T follicular helper cell (primary cell): ENCODE measurements around the gene MYLK.

Source experiments
- DNase-seq: peaks from one replicate; pipeline ENCODE4 v3.0.0-alpha.2; 2020; ENCODE audit warnings: low read depth

The MYLK gene

DNA sequence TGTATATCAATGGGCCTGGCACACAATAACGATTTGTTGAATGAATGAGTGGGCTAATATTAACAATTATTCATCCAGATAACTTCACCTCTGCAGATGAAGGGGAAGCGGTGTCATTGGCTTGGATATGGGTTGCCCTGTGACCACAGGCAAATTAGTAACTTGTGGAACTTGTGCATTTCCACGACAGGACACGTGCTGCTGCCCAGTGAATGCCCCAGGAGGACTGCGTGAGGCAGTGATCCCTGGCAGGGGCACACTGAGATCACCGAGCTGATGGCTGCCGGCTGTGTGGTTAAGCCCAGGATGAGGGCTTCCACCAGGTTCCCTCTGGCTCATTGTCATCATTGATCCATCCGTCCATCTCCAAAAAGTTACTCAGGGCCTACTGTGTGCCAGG is 215.2 kb downstream of the MYLK start:
- DNase-seq: no peak

DNA sequence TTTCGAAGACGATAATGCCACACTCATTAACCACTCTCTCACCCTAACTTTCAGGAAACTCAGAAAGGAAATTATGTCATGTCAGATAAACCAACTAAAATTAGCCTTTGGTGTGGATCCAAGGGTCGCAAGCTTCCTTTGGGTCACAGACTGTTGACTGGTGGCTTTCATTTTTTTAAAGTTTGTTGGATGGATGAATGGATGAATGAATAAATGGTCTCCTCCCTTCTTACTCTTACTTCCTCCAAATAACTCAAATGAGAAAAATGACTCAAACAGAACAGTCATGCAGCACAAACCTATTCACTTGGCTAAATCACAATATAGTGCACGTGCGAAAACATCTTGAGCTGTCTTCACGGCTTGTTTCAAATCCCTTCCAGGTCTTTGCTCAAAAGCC is 216.3 kb downstream of the MYLK start:
- no peak for DNase-seq

DNA sequence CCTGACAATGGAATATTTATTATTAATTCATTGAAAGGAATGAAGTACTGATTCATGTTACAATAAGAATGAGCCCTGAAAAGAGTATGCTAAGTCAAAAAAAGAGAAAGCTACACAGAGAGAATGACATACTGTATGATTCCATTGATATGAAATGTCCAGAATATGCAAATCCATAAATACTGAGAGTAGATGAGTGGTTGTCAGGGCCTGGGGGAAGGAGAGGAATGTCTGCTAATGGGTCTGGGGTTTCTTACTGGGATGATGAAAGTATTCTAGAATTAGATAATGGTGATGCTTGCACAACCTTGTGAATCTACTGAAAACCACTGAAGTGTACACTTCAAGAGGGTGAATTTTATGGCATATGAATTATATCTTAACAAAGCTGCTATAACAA is 219.4 kb downstream of the MYLK start:
- no peak for DNase-seq

DNA sequence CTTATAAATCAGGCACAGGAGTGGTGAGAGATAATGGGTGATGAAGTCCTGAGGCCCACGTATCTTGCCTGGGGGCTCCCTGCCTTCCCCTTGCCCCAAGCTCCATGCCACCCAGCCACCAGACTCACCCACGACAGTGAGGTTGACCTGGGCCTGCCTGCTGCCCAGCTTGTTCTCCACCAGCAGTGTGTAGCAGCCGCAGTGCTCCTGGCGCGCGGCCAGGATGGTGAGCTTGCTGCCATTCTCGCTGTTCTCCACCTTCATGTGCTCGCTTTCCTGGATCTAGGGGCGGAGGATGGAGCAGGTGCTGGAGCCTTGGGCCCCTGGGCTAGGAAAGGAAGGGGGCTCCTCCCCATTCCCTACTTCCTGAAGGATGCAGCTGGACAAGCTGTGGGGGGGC is 220.2 kb downstream of the MYLK start:
- DNase-seq: no peak

DNA sequence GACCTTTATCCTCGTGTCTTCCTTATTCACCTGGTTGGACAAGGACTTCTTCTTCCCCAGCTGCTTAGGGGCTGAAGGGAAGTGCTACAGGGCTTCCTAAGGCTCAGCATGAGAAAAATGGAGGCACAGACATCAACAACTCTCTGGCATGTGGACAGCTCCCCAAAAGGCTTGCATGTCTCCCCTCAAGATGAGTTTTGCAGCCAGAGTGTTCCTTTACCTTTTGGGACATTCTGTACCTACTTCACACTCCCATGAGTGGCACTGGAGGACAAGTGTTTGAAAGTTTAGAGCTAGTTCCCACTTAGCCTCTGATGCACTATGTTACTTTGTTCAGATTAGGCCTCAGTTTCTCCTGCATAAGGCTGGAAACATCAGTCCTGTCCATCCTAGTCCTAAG is 222.2 kb downstream of the MYLK start:
- DNase-seq: no peak

DNA sequence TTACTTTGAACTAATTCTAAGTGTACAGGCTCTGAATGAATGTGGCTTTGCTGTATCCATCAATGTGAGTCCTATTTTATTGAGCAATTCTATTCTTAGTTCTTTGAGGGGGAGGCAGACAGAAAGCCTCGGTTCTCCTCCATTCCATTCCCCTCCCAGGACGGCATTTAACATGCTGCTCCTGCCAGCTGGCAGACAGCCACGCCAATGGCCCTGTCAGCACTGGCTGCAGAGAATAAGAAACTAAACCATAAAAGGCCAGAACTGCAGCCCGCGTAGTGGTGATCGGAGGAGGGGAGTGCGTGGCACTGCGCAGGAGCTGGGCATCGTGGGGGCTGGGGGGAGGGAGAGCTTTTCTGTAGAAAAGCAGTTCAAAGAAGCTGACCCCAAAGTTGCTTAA is 223.2 kb downstream of the MYLK start:
- DNase-seq: no peak

DNA sequence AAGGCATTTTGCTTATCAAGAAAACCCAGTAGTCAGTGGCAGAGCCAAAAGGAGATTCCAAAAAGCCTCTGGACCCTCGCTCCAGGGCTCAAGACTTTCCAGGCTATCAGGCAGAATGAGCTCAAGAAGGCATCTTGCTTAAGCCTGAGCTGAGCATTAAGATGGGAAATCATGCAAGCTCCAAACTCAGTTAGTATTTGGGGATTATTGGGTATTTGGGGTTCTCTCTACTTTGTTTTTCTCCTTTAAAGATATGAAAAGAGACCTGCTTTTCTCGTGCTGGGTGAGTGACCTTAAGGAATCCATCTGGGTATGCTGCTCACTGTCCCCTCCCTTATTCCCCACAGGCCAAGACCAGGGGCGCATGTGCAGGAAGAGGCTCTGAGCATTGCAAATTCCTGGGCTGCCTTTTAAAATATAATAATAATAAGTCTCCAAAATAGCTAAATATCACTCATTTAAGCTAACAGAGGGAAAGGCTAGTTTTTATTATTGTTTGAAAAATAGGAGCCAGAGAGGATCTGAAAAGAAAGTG is 223.9 kb downstream of the MYLK start:
- no peak for DNase-seq

DNA sequence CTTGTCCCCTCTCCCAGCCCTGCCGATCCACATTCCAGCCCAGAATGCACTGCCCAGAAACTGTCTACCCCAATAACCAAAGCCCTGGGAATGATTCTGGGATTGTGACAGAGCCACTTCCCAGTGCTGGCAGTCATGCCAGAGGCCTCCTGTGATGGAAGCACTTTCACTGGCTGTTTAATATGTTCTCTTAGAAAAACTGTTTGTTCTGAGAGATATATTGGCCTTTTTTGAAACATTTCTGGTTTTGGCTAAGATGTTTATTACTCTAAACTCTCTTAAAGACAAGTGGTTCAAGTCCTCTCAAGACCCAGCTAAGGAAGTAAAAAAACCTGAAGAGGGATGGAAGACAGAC is 225.3 kb downstream of the MYLK start:
- DNase-seq: no peak

DNA sequence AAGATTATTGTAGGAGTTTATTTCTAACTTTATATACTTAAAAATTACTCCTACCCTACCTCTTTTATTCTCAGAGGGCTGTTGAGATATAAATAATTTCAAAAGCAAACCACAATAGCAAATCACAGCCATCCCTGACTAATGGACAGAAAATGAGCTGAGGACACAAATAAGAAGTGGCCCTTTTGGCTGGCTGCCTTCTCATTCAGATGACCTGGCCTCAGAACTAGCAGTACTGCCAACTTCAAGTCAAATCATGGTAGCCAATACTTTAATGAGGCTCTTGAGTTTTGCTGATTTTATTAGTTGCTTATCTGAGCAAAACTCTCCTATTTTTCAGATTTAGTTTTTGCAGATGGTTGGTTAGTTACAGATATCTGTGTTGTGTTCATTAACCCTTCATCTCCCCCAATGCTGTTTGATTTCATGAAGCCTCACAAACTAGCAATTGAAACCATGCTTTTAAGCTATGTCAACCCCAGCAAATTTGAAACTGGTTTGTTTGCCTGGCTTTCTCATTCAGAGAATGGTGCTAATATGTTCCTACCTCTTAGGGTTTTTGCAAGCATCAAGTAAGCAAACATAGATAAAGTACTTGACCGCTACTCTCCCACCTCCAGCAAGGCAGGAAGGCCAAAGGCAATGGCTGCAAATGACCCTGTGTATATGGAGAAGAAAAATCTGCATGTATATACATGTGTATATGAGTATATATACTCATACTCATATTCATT is 225.8 kb downstream of the MYLK start:
- no peak for DNase-seq

DNA sequence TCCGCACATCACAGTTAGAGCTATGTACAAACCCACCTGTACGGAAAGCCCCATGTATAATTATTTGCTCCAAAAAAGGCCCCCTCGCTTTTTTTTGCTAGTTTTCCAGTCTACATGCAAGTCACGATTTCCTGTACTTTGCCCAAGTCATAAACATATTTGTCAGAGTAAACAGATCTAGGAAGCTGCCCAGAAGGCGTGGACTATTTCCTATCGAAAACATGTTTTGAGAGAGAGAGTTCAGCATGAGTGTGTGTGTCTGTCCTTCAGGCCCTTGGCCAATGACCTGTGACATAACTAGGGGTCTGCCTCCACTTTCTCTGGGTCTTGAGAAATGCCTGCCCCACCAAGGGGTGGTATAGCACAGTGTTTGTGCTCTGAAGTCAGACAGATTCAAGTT is 226.6 kb downstream of the MYLK start:
- DNase-seq: no peak

DNA sequence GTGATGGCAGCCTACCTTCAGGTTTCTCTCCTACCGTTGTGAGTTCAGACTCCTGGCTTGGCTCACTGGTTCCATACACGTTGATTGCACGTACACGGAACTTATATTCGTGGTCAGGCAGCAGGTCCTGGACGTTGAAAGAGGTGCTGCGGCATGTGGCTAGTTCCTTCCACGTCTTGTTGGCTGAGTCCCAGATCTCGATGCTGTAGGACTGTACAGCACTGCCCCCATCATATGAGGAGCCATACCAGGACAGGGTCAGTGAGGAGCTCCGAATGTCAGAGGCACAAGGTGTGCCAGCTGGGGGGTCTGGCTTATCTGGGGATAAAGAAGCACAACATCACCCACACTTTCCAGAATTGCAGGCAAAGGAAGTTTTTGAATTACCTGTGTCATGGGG is 227.0 kb downstream of the MYLK start:
- DNase-seq: no peak

DNA sequence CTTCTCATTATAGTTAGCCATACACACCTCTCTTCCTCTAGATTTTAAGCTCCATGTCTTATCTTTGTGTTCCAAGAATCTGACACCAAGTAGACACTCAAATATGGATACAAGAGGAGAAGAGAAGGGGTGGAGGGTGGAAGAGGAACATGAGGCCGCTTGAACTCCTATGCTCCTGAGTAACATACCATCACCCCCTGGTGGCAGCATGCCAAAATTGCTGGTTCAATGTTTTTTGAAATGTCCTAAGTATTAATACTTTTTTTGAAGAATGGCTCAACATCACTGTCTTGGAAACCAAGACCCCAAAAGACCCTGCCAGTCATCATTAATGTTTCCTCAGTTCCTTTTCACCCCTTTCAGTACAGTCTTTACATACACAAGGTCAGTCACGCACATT is 227.4 kb downstream of the MYLK start:
- no peak for DNase-seq

DNA sequence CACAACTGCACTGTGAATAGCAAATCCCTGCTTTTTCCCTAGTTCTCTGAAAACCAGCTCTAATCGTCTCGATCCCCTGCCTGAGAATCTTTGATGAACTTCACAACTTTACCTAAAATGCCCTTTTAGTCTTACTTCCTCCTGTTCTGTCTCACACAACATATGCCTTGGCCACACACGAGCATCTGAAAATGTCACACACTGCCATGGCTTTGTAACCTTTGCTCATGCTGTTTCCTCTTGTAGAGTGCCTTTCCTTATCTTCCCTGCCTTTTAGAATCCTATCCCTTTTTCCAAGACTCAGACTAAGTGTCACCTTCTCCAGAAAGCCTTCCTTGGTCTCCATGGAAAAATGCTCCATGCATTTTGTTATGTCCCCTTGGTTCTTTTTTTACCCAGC is 227.9 kb downstream of the MYLK start:
- DNase-seq: no peak

DNA sequence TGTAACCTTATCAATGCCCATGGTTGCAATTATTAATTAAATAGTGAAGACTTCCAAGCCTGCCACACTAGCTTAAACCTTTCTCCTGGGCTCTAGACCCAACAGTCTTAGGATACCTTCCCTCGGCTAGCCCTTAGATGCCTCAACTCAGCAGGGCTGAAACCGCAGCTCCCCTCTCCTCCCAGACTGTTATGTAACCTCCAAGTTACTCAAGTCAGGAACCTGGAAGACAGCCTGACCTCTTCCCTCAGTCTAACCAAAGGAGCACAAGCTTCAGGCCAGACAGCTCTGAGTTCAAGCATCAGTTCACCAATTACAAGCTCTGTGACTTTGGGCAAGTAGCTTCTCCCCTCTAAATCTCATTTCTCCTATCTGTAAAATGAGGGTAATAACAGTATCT is 228.7 kb downstream of the MYLK start:
- DNase-seq: no peak

DNA sequence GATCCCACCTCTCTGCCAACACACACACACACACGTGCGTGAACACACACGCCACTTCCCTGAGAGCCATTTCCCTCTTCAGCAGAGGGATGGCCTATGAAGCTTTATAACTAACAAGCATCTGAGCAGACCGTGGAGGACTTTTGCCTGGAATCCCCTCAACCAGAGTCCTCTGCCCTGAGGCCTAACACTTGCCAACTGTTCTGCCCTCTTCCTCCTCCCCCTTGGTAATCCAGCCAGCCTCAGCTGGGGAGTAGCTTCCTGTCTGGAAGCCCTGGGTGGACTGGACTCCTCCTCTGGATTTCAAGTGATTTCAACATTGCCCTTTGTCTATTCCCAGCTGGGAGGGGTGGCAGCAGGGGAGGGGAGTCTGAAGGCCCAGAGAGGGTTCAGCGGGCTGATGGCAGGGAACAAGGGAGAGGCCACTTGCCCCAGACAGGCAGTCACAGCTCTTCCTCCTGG is 230.9 kb downstream of the MYLK start:
- no peak for DNase-seq

DNA sequence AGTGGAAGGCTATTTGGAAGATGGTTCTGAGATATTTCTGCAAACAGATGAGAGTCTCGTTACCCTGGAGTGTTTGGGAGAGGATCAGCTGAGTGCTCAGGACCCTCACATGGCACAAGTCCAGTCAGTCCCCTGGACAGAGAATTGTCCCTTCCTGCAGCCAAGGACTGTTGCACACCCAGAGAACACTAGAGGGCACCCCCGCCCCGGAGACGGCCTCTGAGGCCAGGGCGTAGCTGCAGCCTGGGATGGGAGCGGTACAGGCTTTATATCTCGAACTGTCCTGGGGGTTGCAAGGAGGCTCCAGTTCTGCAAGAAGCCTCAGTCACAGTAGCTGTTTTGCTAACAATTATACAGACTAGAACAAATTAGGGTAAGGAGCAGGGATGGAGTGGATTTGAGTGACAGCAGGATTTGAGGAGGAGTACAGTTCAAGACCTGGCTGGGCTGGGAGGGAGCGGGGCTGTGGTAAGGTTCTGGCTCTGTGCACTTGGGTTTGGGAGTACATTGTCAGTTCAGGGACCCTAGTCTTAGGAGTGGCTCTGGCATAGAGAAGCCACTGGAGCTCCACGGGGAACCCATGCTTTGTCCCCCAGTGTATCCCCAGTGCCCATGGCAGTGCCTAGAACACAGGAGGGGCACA is 231.7 kb downstream of the MYLK start:
- DNase-seq: no peak

DNA sequence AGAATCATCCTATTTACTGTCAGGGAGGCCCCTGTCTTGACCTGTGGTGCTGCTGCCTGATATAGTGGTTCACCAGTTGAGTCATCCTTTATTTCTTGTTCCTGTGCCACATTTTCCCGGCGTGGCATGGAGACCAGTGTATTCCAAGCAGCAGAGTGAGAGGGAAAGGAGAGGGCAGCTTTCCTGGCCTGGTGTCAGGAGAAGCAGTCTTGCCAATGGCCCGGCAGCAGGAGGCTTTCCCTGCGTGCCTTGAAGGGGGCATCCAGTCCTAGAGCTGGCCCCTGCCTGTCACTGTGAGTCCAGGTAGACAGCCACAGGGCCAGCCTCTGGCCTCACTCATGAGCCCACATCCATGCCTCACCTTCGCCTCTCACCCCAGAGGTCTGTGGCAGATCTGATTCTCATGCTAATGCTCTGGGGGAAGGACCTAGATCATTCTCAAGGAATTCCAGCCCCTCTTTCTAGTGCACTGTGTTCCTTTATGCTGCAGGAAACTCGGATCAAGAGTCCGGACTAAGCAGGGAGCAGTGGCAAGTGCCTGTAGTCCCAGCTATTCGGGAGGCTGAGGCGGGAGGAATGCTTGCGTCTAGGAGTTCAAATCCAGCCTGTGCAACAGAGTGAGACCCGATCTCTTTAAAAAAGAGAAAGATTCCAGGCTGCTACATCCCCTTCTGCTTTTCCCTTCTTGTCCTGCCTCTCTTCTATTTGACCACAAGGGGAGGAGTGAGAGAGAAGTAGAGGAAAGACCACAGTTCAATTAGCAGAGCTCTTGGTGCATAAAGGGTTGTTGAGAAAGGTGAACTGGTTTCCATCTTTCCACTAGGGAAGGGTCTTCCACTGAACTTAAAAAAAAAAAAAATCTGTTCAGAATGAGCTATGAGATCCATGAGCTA is 232.4 kb downstream of the MYLK start:
- DNase-seq: no peak

DNA sequence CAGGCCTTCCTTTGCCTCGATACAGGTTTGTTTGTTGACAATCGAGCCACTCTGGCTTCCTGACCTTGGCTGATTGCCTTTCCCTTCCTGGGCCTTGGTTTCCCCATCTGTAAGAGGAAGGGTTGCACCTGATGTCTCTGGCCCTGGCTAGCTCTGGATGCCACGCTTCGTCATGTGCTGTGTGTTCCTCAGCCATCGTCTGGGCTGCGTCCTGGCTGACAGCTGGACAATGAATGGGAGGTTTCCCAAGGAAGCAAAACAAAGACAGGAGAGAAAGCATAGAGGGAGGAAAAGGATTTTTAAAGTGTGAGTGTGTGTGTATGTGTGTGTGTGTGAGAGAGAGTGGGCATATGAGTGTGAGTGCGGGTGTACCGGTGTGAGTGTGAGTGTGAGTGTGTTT is 234.0 kb downstream of the MYLK start:
- DNase-seq: no peak

DNA sequence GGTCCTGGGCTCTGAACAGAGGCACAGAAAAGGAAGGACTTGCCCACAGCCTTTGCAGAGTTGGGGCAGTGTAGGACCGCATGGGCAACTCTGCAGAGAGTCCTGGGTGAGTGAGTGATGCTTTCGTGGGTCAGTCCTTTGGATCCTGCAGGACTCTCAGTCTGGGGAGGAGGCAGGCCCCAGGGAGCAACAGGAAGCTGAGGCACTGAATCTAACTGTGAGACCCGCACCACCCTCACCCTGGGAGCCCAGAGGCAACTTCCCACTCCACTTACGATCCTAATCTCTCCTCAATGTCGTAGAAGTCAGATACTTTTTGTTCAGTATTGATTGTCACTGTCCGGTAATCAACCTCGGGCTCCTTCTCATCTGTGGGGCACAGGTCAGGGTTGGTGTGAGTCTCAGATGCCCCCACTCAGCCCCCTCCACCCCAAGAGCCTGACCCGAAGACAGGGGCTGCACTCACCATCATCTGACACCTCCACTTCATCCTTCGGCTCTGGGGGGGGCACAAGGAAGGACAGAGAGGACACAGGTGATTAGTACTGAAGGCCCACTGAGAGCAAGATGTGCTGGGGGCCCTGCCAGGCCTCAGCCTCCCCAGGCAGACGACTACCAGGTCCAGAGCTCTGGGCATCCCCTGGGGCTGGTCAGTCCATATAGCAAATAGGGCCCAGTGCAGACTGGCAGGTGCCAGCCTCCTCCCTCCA is 235.3 kb downstream of the MYLK start:
- no peak for DNase-seq

DNA sequence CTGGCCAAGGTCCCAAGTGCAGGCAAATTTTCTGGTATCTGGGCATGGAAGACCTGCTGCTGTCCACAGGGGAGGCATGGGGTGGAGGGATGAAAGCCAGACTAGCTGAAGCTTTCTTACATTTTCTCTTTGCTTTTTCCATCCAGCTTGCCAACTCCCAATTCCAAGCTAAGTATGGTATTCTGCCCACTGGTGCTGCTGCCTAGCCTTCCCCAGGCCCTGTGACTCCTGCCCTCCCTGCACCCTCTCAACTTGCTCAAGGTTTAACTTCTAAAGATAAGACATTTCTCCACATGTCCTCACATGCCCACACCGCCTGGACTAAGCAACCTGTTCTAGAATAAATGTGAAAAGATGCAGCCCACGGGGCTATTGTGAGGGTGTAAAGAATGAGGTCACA is 239.8 kb downstream of the MYLK start:
- DNase-seq: no peak

DNA sequence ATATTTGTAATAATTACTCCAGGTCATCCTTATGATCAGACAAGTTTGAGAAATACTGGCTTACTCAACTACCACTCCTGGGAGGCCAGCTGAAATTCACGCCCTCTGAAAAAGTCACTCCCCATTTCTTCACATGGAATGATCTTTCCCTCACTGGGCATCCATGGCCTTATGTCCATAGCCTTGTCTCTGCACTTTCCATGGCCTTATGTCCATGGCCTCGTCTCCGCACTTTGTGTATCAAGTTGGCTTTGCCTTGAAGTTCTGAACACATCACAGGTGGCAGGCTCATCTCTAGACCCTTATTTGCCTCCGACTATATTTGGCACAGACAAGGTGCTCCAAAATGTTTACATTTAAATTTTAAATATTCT is 241.2 kb downstream of the MYLK start:
- DNase-seq: no peak
